Natural killer cell (primary cell): Measurements from ENCODE around the gene HKDC1. TPM values are rescaled to one million over a fixed set of nuclear protein-coding genes. Genes with fewer than 3 reads are reported as not detected.
"Not testable (repeated sequence)": the region's sequence is repeated elsewhere in the genome, so short reads cannot be mapped to it uniquely, and the experiment has no call there.

Experiments used
- ATAC-seq, 3 donors: fragments of 150-1000 bp in 2 of 3; fragments of 200-7000 bp in 1 of 3; cut with Tn5 transposase; 1 replicate in 1 of 3; 2 replicates in 2 of 3; pipeline ENCODE4 v1.10.0; 2021; ENCODE audit warnings: mild to moderate bottlenecking in 2 of 3, moderate library complexity in 2 of 3
- DNase-seq, 2 donors: peaks; one replicate each; pipeline versions ENCODE4 v3.0.0 to v3.0.0-alpha.2; 2013 to 2021; ENCODE audit warnings: mixed read lengths in 1 of 2
- H3K27ac ChIP-seq: one replicate; pipeline ENCODE4 v1.5.1; 2013; ENCODE audit warnings: mild to moderate bottlenecking, low read length
- H3K27me3 ChIP-seq: one replicate; pipeline ENCODE4 v1.6.1; 2013; ENCODE audit warnings: low read length; ENCODE audit not compliant: control insufficient read depth, insufficient read depth
- H3K36me3 ChIP-seq: one replicate; pipeline ENCODE4 v1.6.1; 2013; ENCODE audit warnings: low read length; ENCODE audit not compliant: control insufficient read depth, insufficient read depth
- H3K4me1 ChIP-seq: one replicate; pipeline ENCODE4 v1.6.1; 2013; ENCODE audit warnings: low read length; ENCODE audit not compliant: control insufficient read depth, insufficient read depth
- H3K4me3 ChIP-seq: one replicate; pipeline ENCODE4 v1.5.1; 2013; ENCODE audit warnings: low read length
- H3K9me3 ChIP-seq: one replicate; pipeline ENCODE4 v1.6.1; 2013; ENCODE audit warnings: low read length; ENCODE audit not compliant: control insufficient read depth, insufficient read depth
- H3K27ac Mint-ChIP-seq, 2 donors: one replicate each; pipeline ENCODE4 v1.8.0; 2022; ENCODE audit warnings: mild to moderate bottlenecking in 2 of 2, mixed read lengths in 2 of 2, moderate library complexity in 1 of 2
- H3K27me3 Mint-ChIP-seq, 2 donors: one replicate each; pipeline ENCODE4 v1.8.0; 2022; ENCODE audit warnings: low read depth in 2 of 2, mixed read lengths in 2 of 2
- H3K36me3 Mint-ChIP-seq: one replicate; pipeline ENCODE4 v1.8.0; 2022; ENCODE audit warnings: mixed read lengths
- H3K4me1 Mint-ChIP-seq, 2 donors: one replicate each; pipeline ENCODE4 v1.8.0; 2022; ENCODE audit warnings: mixed read lengths in 2 of 2
- H3K4me3 Mint-ChIP-seq: one replicate; pipeline ENCODE4 v1.8.0; 2022; ENCODE audit warnings: mild to moderate bottlenecking, moderate library complexity, mixed read lengths
- H3K9me3 Mint-ChIP-seq, 2 donors: one replicate each; pipeline ENCODE4 v1.8.0; 2022; ENCODE audit warnings: mixed read lengths in 2 of 2
- CTCF ChIP-seq: fragments of 200-600 bp; IDR thresholded peaks from one replicate; pipeline ENCODE4 v1.8.0; 2022; ENCODE audit warnings: antibody characterized with exemption
- WGBS: methylation state at CpG from one replicate; pipeline ENCODE4 v1.1.7; 2013; ENCODE audit warnings: missing lambda C conversion rate; ENCODE audit not compliant: insufficient coverage; 5-methylcytosine and 5-hydroxymethylcytosine counted together
- intact Hi-C: fragments of 100-400 bp; cut with micrococcal nuclease; formaldehyde crosslinking; loops from one replicate; pipeline ENCODE4 v1.14.2; 2022
- total RNA-seq, 4 donors: library from RNA; stranded (reverse); fragments of 120-200 nt in 1 of 4; gene quantifications; one replicate each; pipeline versions ENCODE4 v1.2.3 to v1.2.4, GENCODE V29; 2013 to 2022

Gene HKDC1
- total RNA-seq, 3 donors from 2014 or later (not counting 1 experiment from before 2014, with no cell fraction given): 0.50 to 0.82 TPM; not detected in 1

DNA sequence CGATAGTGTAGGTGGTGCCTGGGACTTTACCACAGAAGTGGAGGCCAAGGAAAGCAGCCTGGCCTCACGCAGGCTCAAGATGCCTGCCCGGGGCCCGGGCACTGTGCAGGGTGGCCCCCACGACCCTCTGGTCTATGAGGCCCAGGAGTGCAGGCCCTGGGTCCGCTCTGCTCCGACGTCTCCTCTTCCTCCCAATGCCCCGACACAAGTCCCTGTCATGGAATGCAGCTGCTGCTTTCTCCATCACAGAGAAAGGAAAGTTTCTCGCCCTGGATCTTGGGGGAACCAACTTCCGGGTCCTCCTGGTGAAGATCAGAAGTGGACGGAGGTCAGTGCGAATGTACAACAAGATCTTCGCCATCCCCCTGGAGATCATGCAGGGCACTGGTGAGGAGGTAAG, 29.9 kb downstream of the HKDC1 start:
- H3K9me3 Mint-ChIP-seq: no peaks in the 10 kb centered on the region
- Histone ChIP-seq H3K27me3 (no peaks in the 10 kb centered on the region), H3K27ac (no peak overlapping the region), H3K36me3 (no peaks in the 10 kb centered on the region), H3K4me1 (no peaks in the 10 kb centered on the region), H3K9me3 (no peaks in the 10 kb centered on the region), H3K4me3 (no peak overlapping the region)
- H3K4me1 Mint-ChIP-seq: no peaks in the 10 kb centered on the region
- H3K27ac Mint-ChIP-seq: no peak overlapping the region
- H3K27me3 Mint-ChIP-seq: no peaks in the 10 kb centered on the region
- TF ChIP-seq CTCF: no peak
- no peaks in the 10 kb centered on the region for H3K36me3 Mint-ChIP-seq
- intact Hi-C loops: no loop called here
- H3K4me3 Mint-ChIP-seq: no peak overlapping the region
- DNase-seq (no peak), ATAC-seq (no peak)
- 94% methylated on average over 14 of the region's 14 CpGs for WGBS

- WGBS: no CpG with 5 or more reads among the region's 2 CpGs
- H3K36me3 Mint-ChIP-seq, ATAC-seq, H3K9me3 Mint-ChIP-seq, H3K27ac Mint-ChIP-seq, H3K36me3 ChIP-seq, DNase-seq, H3K4me1 Mint-ChIP-seq, H3K27me3 Mint-ChIP-seq, H3K4me3 ChIP-seq, intact Hi-C loops, H3K9me3 ChIP-seq, H3K4me3 Mint-ChIP-seq, H3K27ac ChIP-seq, H3K27me3 ChIP-seq, H3K4me1 ChIP-seq: not testable (repeated sequence)
These were observed 31.3 kb downstream of the HKDC1 start for GRCh38 chr10:69251417-69251816.

GRCh38 chr10:69253171-69253570, 33.0 kb downstream of the HKDC1 start:
- no peak for TF ChIP-seq CTCF
- intact Hi-C loops: no loop called here
- no peak overlapping the region for H3K4me3 Mint-ChIP-seq
- no peak overlapping the region for H3K4me3 ChIP-seq
- DNase-seq: no peak
- no peaks in the 10 kb centered on the region for H3K4me1 ChIP-seq
- 90% methylated on average over 3 of the region's 3 CpGs for WGBS
- H3K27ac Mint-ChIP-seq: no peak overlapping the region
- H3K9me3 ChIP-seq: no peaks in the 10 kb centered on the region
- H3K27me3 Mint-ChIP-seq: no peaks in the 10 kb centered on the region
- H3K36me3 ChIP-seq: no peaks in the 10 kb centered on the region
- no peaks in the 10 kb centered on the region for H3K27me3 ChIP-seq
- H3K27ac ChIP-seq: no peak overlapping the region
- H3K4me1 Mint-ChIP-seq: no peaks in the 10 kb centered on the region
- no peaks in the 10 kb centered on the region for H3K9me3 Mint-ChIP-seq
- ATAC-seq: no peak
- H3K36me3 Mint-ChIP-seq: no peaks in the 10 kb centered on the region

DNA sequence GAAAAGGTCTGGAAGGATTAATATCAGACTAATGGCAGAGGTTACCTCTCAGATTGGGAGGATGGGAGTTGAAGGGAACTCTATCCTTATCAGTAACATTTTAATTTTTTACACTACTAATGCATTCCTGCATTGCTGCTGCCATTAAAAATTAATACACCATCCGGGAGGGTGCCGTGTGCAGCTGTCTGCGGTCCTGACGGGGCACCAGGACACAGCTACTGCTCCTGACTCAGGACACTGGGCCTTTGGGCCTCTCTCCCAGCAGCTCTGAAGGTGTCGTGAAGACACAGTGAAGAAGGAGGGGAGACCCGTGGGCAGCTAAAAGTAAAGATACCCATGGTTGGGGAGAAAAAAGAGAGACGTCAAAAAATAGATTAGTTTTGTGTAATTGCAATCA, 34.7 kb downstream of the HKDC1 start:
- H3K4me3 ChIP-seq: no peak overlapping the region
- DNase-seq (no peak), ATAC-seq (no peak)
- no peaks in the 10 kb centered on the region for H3K36me3 ChIP-seq
- H3K4me3 Mint-ChIP-seq: no peak overlapping the region
- H3K27ac Mint-ChIP-seq: no peak overlapping the region
- no peak overlapping the region for H3K27ac ChIP-seq
- no peaks in the 10 kb centered on the region for H3K4me1 Mint-ChIP-seq
- H3K27me3 ChIP-seq: no peaks in the 10 kb centered on the region
- intact Hi-C loops: no loop called here
- no peaks in the 10 kb centered on the region for H3K9me3 ChIP-seq
- no peaks in the 10 kb centered on the region for H3K9me3 Mint-ChIP-seq
- H3K36me3 Mint-ChIP-seq: no peaks in the 10 kb centered on the region
- H3K27me3 Mint-ChIP-seq: no peaks in the 10 kb centered on the region
- no peak for TF ChIP-seq CTCF
- no peaks in the 10 kb centered on the region for H3K4me1 ChIP-seq
- WGBS: 74% methylated on average over 7 of the region's 7 CpGs
